Measurements from ENCODE around the gene MDFIC2. TPM values are rescaled to one million over a fixed set of nuclear protein-coding genes. Genes with fewer than 3 reads are reported as not detected.

MDFIC2 gene
- total RNA-seq: not detected

- peak; percentile 29 to 42 for DNase-seq
These were observed at the start of gene MDFIC2 for GRCh38 chr3:70312336-70312735. TSS of gene MDFIC2 (minus strand) at chr3:70312638. CDS start at chr3:70311973, 665 bp downstream.

GRCh38 chr3:70360979-70361760 lies 48.7 kb upstream of the MDFIC2 start:
- H3K9me3 ChIP-seq: no peaks in the 10 kb centered on the region
- H3K36me3 ChIP-seq: no peaks in the 10 kb centered on the region
- DNase-seq: no peak
- no peaks in the 10 kb centered on the region for H3K4me1 ChIP-seq
- no peak overlapping the region for H3K27ac ChIP-seq
- no peak overlapping the region for H3K4me3 ChIP-seq (replicated peaks in 1 of 3)
- TF ChIP-seq POLR2A (IDR thresholded peaks at IDR 0.05) (no peak), CTCF (IDR thresholded peaks at IDR 0.05) (no peak)
- no peaks in the 10 kb centered on the region for H3K27me3 ChIP-seq
- WGBS, 2 donors: 84 to 91% methylated on average over 9 of the region's 9 CpGs
- intact Hi-C loops (cut with DNase I): no loop called here

More at GRCh38 chr3:70312336-70312735, at the start of gene MDFIC2:
- no peaks in the 10 kb centered on the region for H3K4me1 ChIP-seq
- TF ChIP-seq CTCF (IDR thresholded peaks at IDR 0.05) (no peak), POLR2A (IDR thresholded peaks at IDR 0.05) (no peak)
- no peak within 1 kb of the TSS for H3K4me3 ChIP-seq (replicated peaks in 1 of 3)
- intact Hi-C loops (cut with DNase I): no loop called here
- no peaks in the 10 kb centered on the region for H3K36me3 ChIP-seq
- H3K27ac ChIP-seq: no peak within 1 kb of the TSS
- 47 to 58% methylated on average over 7 of the region's 7 CpGs for WGBS, 2 donors
- H3K9me3 ChIP-seq: no peaks in the 10 kb centered on the region
- no peaks in the 10 kb centered on the region for H3K27me3 ChIP-seq

- Histone ChIP-seq H3K36me3 (no peaks in the 10 kb centered on the region), H3K27me3 (no peaks in the 10 kb centered on the region), H3K9me3 (no peaks in the 10 kb centered on the region), H3K27ac (no peak overlapping the region), H3K4me1 (no peaks in the 10 kb centered on the region), H3K4me3 (replicated peaks in 1 of 3) (no peak overlapping the region)
- WGBS, 2 donors: 82 to 83% methylated on average over 5 of the region's 5 CpGs
- no peak for DNase-seq
- no peak for TF ChIP-seq CTCF (IDR thresholded peaks at IDR 0.05)
- no peak for TF ChIP-seq POLR2A (IDR thresholded peaks at IDR 0.05)
- intact Hi-C loops (cut with DNase I): loop anchor here (5.0 kb wide), 1 partner anchor 297 kb away; no protein-coding TSS in a partner anchor
These were observed 47.3 kb upstream of the MDFIC2 start for GRCh38 chr3:70359711-70360110.

GRCh38 chr3:70358978-70359580 lies 46.6 kb upstream of the MDFIC2 start:
- no peak overlapping the region for H3K4me3 ChIP-seq (replicated peaks in 1 of 3)
- no peak overlapping the region for H3K27ac ChIP-seq
- DNase-seq: peak; percentile 6 to 13
- intact Hi-C loops (cut with DNase I): loop anchor here (5.0 kb wide), 1 partner anchor 297 kb away; no protein-coding TSS in a partner anchor
- no peaks in the 10 kb centered on the region for H3K9me3 ChIP-seq
- no peak for TF ChIP-seq POLR2A (IDR thresholded peaks at IDR 0.05)
- TF ChIP-seq CTCF (IDR thresholded peaks at IDR 0.05): peak; percentile 25 to 87 (median 63)
- no peaks in the 10 kb centered on the region for H3K27me3 ChIP-seq
- no peaks in the 10 kb centered on the region for H3K4me1 ChIP-seq
- 44 to 50% methylated on average over 3 of the region's 3 CpGs for WGBS, 2 donors
- H3K36me3 ChIP-seq: no peaks in the 10 kb centered on the region

GRCh38 chr3:70352215-70352614 lies 39.8 kb upstream of the MDFIC2 start:
- Histone ChIP-seq H3K27ac (no peak overlapping the region), H3K4me1 (no peaks in the 10 kb centered on the region), H3K4me3 (replicated peaks in 1 of 3) (no peak overlapping the region), H3K27me3 (no peaks in the 10 kb centered on the region), H3K36me3 (no peaks in the 10 kb centered on the region), H3K9me3 (no peaks in the 10 kb centered on the region)
- intact Hi-C loops (cut with DNase I): no loop called here
- no peak for DNase-seq
- TF ChIP-seq CTCF (IDR thresholded peaks at IDR 0.05): no peak
- no peak for TF ChIP-seq POLR2A (IDR thresholded peaks at IDR 0.05)
